IMR-90 (cell line): Measurements from ENCODE around the gene TBX4.

Source experiments
- CTCF ChIP-seq: conservative IDR thresholded peaks from 2 replicates; pipeline ENCODE4 v1.5.1; 2012; ENCODE audit warnings: mild to moderate bottlenecking, low read depth, low read length, improper control_type of control experiment
- MAZ ChIP-seq: IDR thresholded peaks from 2 replicates; pipeline ENCODE4 v1.6.1; 2012; ENCODE audit warnings: low read depth, mild to moderate bottlenecking, low read length, improper control_type of control experiment, moderate library complexity, borderline replicate concordance
- POLR2A ChIP-seq: IDR thresholded peaks from 2 replicates; pipeline ENCODE4 v1.6.1; 2012; ENCODE audit warnings: mild to moderate bottlenecking, low read depth, low read length
- SMC3 ChIP-seq: fragments of 150-350 bp; IDR thresholded peaks from 2 replicates; pipeline ENCODE4 v1.6.1; 2016; ENCODE audit warnings: low read depth, mild to moderate bottlenecking, antibody characterized with exemption, low read length, moderate library complexity
- TF ChIP-seq, protein P1 (sequence below): fragments of 150-350 bp; IDR thresholded peaks from 2 replicates; pipeline ENCODE4 v1.6.1; 2016; ENCODE audit warnings: low read depth, mild to moderate bottlenecking, low read length, moderate library complexity, borderline replicate concordance
- TF ChIP-seq, protein P2 (sequence below): fragments of 150-350 bp; IDR thresholded peaks from 2 replicates; pipeline ENCODE4 v1.6.1; 2017; ENCODE audit warnings: mild to moderate bottlenecking, antibody characterized with exemption, low read length, low read depth

- TF ChIP-seq CTCF (no peak), POLR2A (no peak), SMC3 (no peak), MAZ (no peak)
- TF ChIP-seq, protein P1, sequence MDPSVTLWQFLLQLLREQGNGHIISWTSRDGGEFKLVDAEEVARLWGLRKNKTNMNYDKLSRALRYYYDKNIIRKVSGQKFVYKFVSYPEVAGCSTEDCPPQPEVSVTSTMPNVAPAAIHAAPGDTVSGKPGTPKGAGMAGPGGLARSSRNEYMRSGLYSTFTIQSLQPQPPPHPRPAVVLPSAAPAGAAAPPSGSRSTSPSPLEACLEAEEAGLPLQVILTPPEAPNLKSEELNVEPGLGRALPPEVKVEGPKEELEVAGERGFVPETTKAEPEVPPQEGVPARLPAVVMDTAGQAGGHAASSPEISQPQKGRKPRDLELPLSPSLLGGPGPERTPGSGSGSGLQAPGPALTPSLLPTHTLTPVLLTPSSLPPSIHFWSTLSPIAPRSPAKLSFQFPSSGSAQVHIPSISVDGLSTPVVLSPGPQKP, result no peak
- TF ChIP-seq, protein P2, sequence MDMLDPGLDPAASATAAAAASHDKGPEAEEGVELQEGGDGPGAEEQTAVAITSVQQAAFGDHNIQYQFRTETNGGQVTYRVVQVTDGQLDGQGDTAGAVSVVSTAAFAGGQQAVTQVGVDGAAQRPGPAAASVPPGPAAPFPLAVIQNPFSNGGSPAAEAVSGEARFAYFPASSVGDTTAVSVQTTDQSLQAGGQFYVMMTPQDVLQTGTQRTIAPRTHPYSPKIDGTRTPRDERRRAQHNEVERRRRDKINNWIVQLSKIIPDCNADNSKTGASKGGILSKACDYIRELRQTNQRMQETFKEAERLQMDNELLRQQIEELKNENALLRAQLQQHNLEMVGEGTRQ, result no peak
These were observed 1.3 kb upstream of the TBX4 start for GRCh38 chr17:61450641-61451537.
